ENCODE measurements around the gene RTP1. TPM values are rescaled to one million over a fixed set of nuclear protein-coding genes. Genes with fewer than 3 reads are reported as not detected.

The RTP1 gene
- polyA plus RNA-seq, 6 donors from 2014 or later: not detected

DNA sequence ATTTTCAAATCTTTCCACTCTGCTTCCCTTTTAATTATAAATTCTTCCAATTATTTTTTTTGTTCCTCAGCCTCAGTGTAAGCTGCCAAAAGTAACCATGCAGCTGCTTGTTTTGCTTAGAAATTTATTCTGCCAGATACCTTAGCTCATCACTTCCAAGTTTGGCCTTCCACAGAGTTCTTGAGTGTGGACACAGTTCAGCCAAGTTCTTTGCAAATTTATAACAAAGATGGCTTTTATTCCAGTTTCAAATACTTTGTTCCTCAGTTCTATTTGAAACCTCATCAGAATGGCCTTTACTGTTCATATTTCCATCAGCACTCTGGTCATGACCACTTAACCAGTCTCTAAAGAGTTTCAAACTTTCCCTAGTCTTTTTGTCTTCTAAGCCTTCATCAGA lies 10.3 kb downstream of the RTP1 start:
- Mint-ChIP-seq H3K27ac (no peak overlapping the region), H3K9me3 (peaks cover 0 to 12% (median 0%) of the 10 kb centered on the region in 7 donors), H3K36me3 (no peaks in the 10 kb centered on the region), H3K27me3 (peaks cover 35 to 63% (median 62%) of the 10 kb centered on the region in 3 donors), H3K4me3 (no peak overlapping the region), H3K4me1 (no peaks in the 10 kb centered on the region)
- DNase-seq (no peak), ATAC-seq (ENCODE audit: low read depth in 2 of 2) (no peak)

DNA sequence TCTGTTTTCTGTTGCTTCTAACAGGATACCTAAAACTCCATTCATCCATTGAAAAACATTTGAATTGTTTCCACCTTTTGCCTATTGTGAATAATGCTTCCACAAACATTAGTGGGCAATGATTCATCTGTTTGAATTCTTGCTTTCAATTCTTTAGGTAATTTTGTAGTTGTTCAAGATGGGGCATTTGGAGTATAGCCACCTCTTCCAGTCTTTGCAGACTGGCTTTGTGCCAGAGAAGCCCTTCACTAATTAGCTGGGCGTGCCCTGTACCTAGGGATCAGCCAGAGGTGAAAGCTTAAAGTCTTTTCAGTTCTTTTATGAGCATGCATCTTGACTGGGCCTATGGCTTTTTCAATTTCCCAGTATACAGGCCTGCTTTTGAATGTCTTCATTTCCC lies 10.9 kb downstream of the RTP1 start:
- Mint-ChIP-seq H3K4me1 (no peaks in the 10 kb centered on the region), H3K27me3 (peaks cover 30 to 60% (median 57%) of the 10 kb centered on the region in 3 donors), H3K9me3 (peaks cover 0 to 12% (median 0%) of the 10 kb centered on the region in 7 donors), H3K36me3 (no peaks in the 10 kb centered on the region), H3K27ac (no peak overlapping the region), H3K4me3 (no peak overlapping the region)
- ATAC-seq (ENCODE audit: low read depth in 2 of 2) (no peak), DNase-seq (no peak)

GRCh38 chr3:187209491-187209890 lies 12.2 kb downstream of the RTP1 start:
- no peak for DNase-seq
- ATAC-seq (ENCODE audit: low read depth in 2 of 2): no peak
- peaks cover 28 to 60% (median 47%) of the 10 kb centered on the region in 3 donors for H3K27me3 Mint-ChIP-seq
- H3K36me3 Mint-ChIP-seq: no peaks in the 10 kb centered on the region
- peaks cover 0 to 12% (median 0%) of the 10 kb centered on the region in 7 donors for H3K9me3 Mint-ChIP-seq
- no peaks in the 10 kb centered on the region for H3K4me1 Mint-ChIP-seq
- H3K27ac Mint-ChIP-seq: no peak overlapping the region
- no peak overlapping the region for H3K4me3 Mint-ChIP-seq

DNA sequence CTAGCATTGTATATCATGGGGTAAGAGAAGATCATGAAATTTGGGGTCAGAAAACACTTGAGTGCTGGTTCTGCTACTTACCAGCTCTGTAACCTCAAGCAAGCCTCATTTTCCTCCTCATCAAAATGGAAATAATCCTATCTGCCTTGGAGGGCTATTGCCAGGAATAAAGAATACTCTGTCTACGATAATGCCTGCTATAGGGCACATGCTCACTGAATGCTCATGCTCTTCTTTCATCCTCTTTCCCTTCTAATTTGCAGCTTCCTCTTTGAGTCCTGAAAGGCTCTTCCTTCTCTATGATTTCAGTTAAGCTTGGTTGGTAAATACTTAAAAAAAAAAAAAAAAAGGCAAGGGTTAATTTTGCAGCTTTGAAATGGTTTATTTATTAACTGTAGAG lies 12.8 kb downstream of the RTP1 start:
- Mint-ChIP-seq H3K27me3 (peaks cover 25 to 54% (median 41%) of the 10 kb centered on the region in 3 donors), H3K9me3 (peaks cover 0 to 12% (median 0%) of the 10 kb centered on the region in 7 donors), H3K27ac (no peak overlapping the region), H3K4me1 (no peaks in the 10 kb centered on the region), H3K36me3 (no peaks in the 10 kb centered on the region), H3K4me3 (no peak overlapping the region)
- ATAC-seq (ENCODE audit: low read depth in 2 of 2) (no peak), DNase-seq (no peak)

DNA sequence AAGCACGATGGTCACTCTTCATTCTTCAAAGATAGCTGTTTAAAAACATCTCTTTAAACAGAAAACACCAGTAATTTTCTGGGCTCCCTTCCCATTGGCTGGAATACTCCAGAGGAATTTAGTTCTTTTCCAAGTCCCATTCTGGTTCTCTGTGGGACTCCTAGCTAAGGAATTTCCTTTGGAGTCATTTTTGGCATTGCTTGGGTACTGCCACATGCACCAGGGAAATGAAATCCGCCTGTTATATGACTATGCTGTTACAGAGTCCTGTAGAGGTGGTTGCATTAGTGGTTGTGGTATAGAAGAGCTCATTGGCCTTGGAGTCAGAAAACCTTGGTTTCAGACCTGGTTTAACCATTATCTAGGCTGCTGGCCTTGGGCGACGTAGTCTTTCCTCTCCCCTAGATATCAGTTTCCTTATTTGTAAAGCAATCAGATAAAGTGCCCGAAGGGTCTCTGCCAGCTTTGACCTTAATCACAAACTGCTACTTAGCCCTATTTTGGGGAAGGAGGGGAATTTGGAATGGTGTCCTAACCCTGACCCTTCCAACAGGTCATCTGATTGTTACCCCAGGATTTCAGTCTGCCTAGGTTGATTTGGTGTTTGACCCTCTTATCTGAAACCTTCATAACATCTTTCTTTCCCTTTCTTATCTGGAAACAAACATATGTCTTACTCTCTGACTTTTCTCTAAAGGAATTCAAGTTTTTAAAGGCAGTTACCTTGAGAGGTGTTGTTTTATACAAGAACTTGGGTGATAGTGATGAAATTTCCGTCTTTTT lies 13.4 kb downstream of the RTP1 start:
- DNase-seq: no peak
- H3K27me3 Mint-ChIP-seq: peaks cover 21 to 50% (median 35%) of the 10 kb centered on the region in 3 donors
- peaks cover 0 to 12% (median 0%) of the 10 kb centered on the region in 7 donors for H3K9me3 Mint-ChIP-seq
- no peaks in the 10 kb centered on the region for H3K36me3 Mint-ChIP-seq
- no peak for ATAC-seq (ENCODE audit: low read depth in 2 of 2)
- H3K4me1 Mint-ChIP-seq: no peaks in the 10 kb centered on the region
- no peak overlapping the region for H3K4me3 Mint-ChIP-seq
- no peak overlapping the region for H3K27ac Mint-ChIP-seq

GRCh38 chr3:187211532-187212195 lies 14.4 kb downstream of the RTP1 start:
- Mint-ChIP-seq H3K27ac (no peak overlapping the region), H3K36me3 (no peaks in the 10 kb centered on the region), H3K4me1 (no peaks in the 10 kb centered on the region), H3K27me3 (peaks cover 17 to 44% (median 32%) of the 10 kb centered on the region in 3 donors), H3K9me3 (peaks cover 0 to 12% (median 0%) of the 10 kb centered on the region in 7 donors), H3K4me3 (no peak overlapping the region)
- ATAC-seq (ENCODE audit: low read depth in 2 of 2) (no peak), DNase-seq (no peak)

- no peak for DNase-seq
- Mint-ChIP-seq H3K27me3 (peaks cover 17 to 39% (median 27%) of the 10 kb centered on the region in 3 donors), H3K9me3 (peaks cover 0 to 10% (median 0%) of the 10 kb centered on the region in 7 donors), H3K4me1 (no peaks in the 10 kb centered on the region), H3K4me3 (peak overlapping the region in 1 of 8 donors; percentile 42), H3K27ac (peak overlapping the region in 1 of 6 donors; percentile 41), H3K36me3 (no peaks in the 10 kb centered on the region)
- ATAC-seq (ENCODE audit: low read depth in 2 of 2): no peak
These were observed 14.9 kb downstream of the RTP1 start for GRCh38 chr3:187212196-187212545.

DNA sequence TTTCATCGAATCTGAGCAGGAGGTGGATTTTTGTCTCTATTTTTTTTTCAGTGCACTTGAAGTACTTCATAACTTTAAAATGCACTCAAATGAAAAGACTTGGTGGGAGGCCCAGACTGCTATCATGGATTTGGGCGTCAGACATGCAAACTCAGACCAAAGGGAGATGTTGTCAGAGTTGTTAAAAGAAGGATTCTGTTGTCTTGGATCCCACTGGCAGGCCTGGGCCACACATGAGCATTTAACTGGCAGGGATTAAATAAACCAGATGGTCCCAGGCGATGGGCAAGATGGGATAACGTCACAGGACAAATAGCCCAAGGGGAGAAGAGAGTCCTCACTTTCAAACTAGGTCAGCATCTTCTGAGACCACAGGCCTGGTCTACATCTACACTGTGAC lies 15.4 kb downstream of the RTP1 start:
- no peak for ATAC-seq (ENCODE audit: low read depth in 2 of 2)
- peaks cover 0 to 4% (median 0%) of the 10 kb centered on the region in 7 donors for H3K9me3 Mint-ChIP-seq
- H3K27ac Mint-ChIP-seq: no peak overlapping the region
- no peak for DNase-seq
- no peaks in the 10 kb centered on the region for H3K4me1 Mint-ChIP-seq
- no peak overlapping the region for H3K4me3 Mint-ChIP-seq
- no peaks in the 10 kb centered on the region for H3K36me3 Mint-ChIP-seq
- peaks cover 15 to 35% (median 28%) of the 10 kb centered on the region in 3 donors for H3K27me3 Mint-ChIP-seq

GRCh38 chr3:187213616-187214015 lies 16.3 kb downstream of the RTP1 start:
- DNase-seq (no peak), ATAC-seq (ENCODE audit: low read depth in 2 of 2) (no peak)
- H3K4me1 Mint-ChIP-seq: no peaks in the 10 kb centered on the region
- H3K27ac Mint-ChIP-seq: no peak overlapping the region
- H3K36me3 Mint-ChIP-seq: no peaks in the 10 kb centered on the region
- no peak overlapping the region for H3K4me3 Mint-ChIP-seq
- H3K27me3 Mint-ChIP-seq: peaks cover 13 to 37% (median 36%) of the 10 kb centered on the region in 3 donors
- no peaks in the 10 kb centered on the region for H3K9me3 Mint-ChIP-seq

DNA sequence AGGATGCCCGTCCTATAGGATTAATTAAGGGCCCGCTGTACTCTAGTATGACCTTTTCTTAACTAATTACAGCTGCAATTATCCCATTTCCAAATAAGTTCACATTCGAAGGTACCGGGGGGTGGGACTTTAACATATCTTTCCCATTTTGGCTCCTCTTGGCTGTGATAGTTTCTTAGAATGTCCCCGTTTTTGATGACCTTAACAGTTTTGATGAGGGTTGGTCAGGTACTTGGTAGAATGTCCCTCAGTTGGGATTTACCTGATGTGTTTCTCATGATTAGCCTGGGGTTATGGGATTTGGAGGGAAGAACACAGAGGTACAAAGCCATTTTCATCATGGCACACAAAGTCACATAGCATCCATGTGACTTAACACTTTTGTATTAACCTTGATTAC lies 18.2 kb downstream of the RTP1 start:
- ATAC-seq (ENCODE audit: low read depth in 2 of 2): no peak
- Mint-ChIP-seq H3K27me3 (peaks cover 10 to 40% (median 34%) of the 10 kb centered on the region in 3 donors), H3K9me3 (no peaks in the 10 kb centered on the region), H3K4me1 (no peaks in the 10 kb centered on the region), H3K27ac (no peak overlapping the region), H3K36me3 (no peaks in the 10 kb centered on the region), H3K4me3 (no peak overlapping the region)
- DNase-seq: no peak

DNA sequence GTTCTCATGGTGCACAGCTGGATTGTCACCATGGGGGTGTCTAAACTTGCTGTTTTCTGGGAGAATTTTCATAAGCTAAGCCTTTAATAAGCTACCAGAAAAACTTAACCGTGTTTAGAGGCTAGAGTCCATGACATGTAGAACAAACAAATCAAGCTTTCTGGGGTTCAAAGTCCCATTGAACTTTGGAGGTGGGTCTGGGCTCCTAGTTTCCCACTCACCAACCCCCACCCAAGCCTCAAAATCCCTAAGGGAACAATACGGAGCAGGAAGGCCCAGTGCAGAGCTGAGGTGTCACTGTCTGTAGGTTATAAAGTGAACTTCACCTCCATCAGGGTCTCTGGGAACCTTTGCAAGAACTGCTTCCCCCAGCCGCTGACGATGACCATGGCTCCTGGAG lies 25.5 kb downstream of the RTP1 start:
- DNase-seq: no peak
- H3K36me3 Mint-ChIP-seq: no peaks in the 10 kb centered on the region
- peaks cover 26 to 59% (median 33%) of the 10 kb centered on the region in 3 donors for H3K27me3 Mint-ChIP-seq
- no peaks in the 10 kb centered on the region for H3K4me1 Mint-ChIP-seq
- no peak overlapping the region for H3K27ac Mint-ChIP-seq
- ATAC-seq (ENCODE audit: low read depth in 2 of 2): no peak
- H3K9me3 Mint-ChIP-seq: no peaks in the 10 kb centered on the region
- H3K4me3 Mint-ChIP-seq: no peak overlapping the region

DNA sequence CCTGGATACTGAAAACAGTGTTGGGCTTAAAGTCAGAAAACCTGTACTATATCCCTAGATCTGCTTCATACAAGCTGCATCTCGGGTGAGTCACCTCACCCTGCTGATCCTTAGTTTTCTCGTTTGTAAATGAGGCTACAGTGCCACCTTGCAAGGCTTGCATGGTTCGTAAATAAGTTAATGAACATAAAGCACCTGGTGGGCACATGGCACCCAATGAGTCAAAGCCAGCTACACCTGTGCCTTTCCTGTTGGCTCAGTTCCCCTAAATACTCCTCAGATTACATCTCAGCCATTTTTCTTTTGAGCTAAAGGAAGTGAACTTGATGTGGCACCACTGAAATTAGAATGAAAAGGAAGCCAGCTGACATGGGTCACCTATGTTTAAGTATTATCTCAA lies 26.5 kb downstream of the RTP1 start:
- Mint-ChIP-seq H3K27me3 (peaks cover 30 to 59% (median 31%) of the 10 kb centered on the region in 3 donors), H3K9me3 (no peaks in the 10 kb centered on the region), H3K27ac (no peak overlapping the region), H3K36me3 (no peaks in the 10 kb centered on the region), H3K4me3 (no peak overlapping the region), H3K4me1 (no peaks in the 10 kb centered on the region)
- DNase-seq (no peak), ATAC-seq (ENCODE audit: low read depth in 2 of 2) (no peak)

GRCh38 chr3:187227658-187228258 lies 30.5 kb downstream of the RTP1 start:
- H3K4me3 Mint-ChIP-seq: no peak overlapping the region
- H3K27ac Mint-ChIP-seq: no peak overlapping the region
- peaks cover 26 to 49% (median 35%) of the 10 kb centered on the region in 3 donors for H3K27me3 Mint-ChIP-seq
- ATAC-seq (ENCODE audit: low read depth in 2 of 2): no peak
- no peak for DNase-seq
- no peaks in the 10 kb centered on the region for H3K4me1 Mint-ChIP-seq
- H3K36me3 Mint-ChIP-seq: no peaks in the 10 kb centered on the region
- no peaks in the 10 kb centered on the region for H3K9me3 Mint-ChIP-seq

GRCh38 chr3:187228740-187229139 lies 31.5 kb downstream of the RTP1 start:
- DNase-seq: no peak
- ATAC-seq (ENCODE audit: low read depth in 2 of 2): no peak
- H3K27me3 Mint-ChIP-seq: peaks cover 26 to 49% (median 35%) of the 10 kb centered on the region in 3 donors
- H3K4me1 Mint-ChIP-seq: no peaks in the 10 kb centered on the region
- H3K9me3 Mint-ChIP-seq: no peaks in the 10 kb centered on the region
- no peak overlapping the region for H3K27ac Mint-ChIP-seq
- peak overlapping the region in 1 of 8 donors; percentile 18 for H3K4me3 Mint-ChIP-seq
- no peaks in the 10 kb centered on the region for H3K36me3 Mint-ChIP-seq

Data from naive B cell (primary cell).